HepG2 (cell line): Measurements from ENCODE around the gene SIAH2. TPM values are rescaled to one million over a fixed set of nuclear protein-coding genes. Genes with fewer than 3 reads are reported as not detected.

ENCODE experiments used
- ATM ChIP-seq: fragments of 450-650 bp; IDR thresholded peaks from 2 replicates; pipeline ENCODE4 v1.7.1; 2017; ENCODE audit warnings: mild to moderate bottlenecking, borderline replicate concordance
- FOXA3 ChIP-seq: IDR thresholded peaks from 2 replicates; pipeline ENCODE4 v1.6.1; 2016; ENCODE audit warnings: missing genetic modification reagents, missing compliant biosample characterization
- GABPB1 ChIP-seq: IDR thresholded peaks from 2 replicates; pipeline ENCODE4 v1.6.1; 2016; ENCODE audit warnings: mild to moderate bottlenecking, missing genetic modification reagents, moderate library complexity, missing compliant biosample characterization
- IRF9 ChIP-seq: sonication (generic); formaldehyde crosslinking; IDR thresholded peaks from 2 replicates; pipeline ENCODE4 v1.8.0; 2022; ENCODE audit warnings: missing genetic modification reagents, mild to moderate bottlenecking, borderline replicate concordance
- ISL2 ChIP-seq: sonication (generic); formaldehyde crosslinking; IDR thresholded peaks from 2 replicates; pipeline ENCODE4 v1.5.0; 2020; ENCODE audit warnings: missing genetic modification reagents
- JUND ChIP-seq: sonication (generic); formaldehyde crosslinking; IDR thresholded peaks from 2 replicates; pipeline ENCODE4 v1.8.0; 2022; ENCODE audit warnings: mild to moderate bottlenecking, missing genetic modification reagents
- KIAA2018 ChIP-seq: sonication (generic); formaldehyde crosslinking; IDR thresholded peaks from 2 replicates; pipeline ENCODE4 v1.5.0; 2020; ENCODE audit warnings: mild to moderate bottlenecking, missing genetic modification reagents, borderline replicate concordance
- PREB ChIP-seq: sonication (generic); formaldehyde crosslinking; IDR thresholded peaks from 2 replicates; pipeline ENCODE4 v1.4.0; 2020; ENCODE audit warnings: missing genetic modification reagents
- RFX3 ChIP-seq: IDR thresholded peaks from 2 replicates; pipeline ENCODE4 v1.6.1; 2016; ENCODE audit warnings: missing biosample characterization, missing genetic modification reagents
- SCMH1 ChIP-seq: sonication (generic); formaldehyde crosslinking; IDR thresholded peaks from 2 replicates; pipeline ENCODE4 v1.9.0; 2021; ENCODE audit warnings: missing genetic modification reagents, mild to moderate bottlenecking, borderline replicate concordance
- SP140L ChIP-seq: sonication (generic); formaldehyde crosslinking; IDR thresholded peaks from 2 replicates; pipeline ENCODE4 v1.4.0; 2020; ENCODE audit warnings: missing genetic modification reagents, borderline replicate concordance
- TSC22D2 ChIP-seq: sonication (generic); formaldehyde crosslinking; IDR thresholded peaks from 2 replicates; pipeline ENCODE4 v1.5.1; 2020; ENCODE audit warnings: missing genetic modification reagents, mild to moderate bottlenecking, borderline replicate concordance
- ZBTB33 ChIP-seq: sonication (generic); formaldehyde crosslinking; IDR thresholded peaks from 2 replicates; pipeline ENCODE4 v1.4.0; 2020; ENCODE audit warnings: missing genetic modification reagents
- ZFP1 ChIP-seq: IDR thresholded peaks from 2 replicates; pipeline ENCODE4 v1.6.1; 2016
- ZNF205 ChIP-seq: IDR thresholded peaks from 2 replicates; pipeline ENCODE4 v1.6.1; 2018; ENCODE audit warnings: missing biosample characterization, missing genetic modification reagents
- ZNF225 ChIP-seq: sonication (generic); formaldehyde crosslinking; IDR thresholded peaks from 2 replicates; pipeline ENCODE4 v1.4.0; 2020; ENCODE audit warnings: mild to moderate bottlenecking, missing genetic modification reagents
- ZNF550 ChIP-seq: sonication (generic); formaldehyde crosslinking; IDR thresholded peaks from 2 replicates; pipeline ENCODE4 v1.4.0; 2020; ENCODE audit warnings: mild to moderate bottlenecking, missing genetic modification reagents, borderline replicate concordance
- ZNF652 ChIP-seq: IDR thresholded peaks from 2 replicates; pipeline ENCODE4 v1.6.1; 2016; ENCODE audit warnings: low read depth, borderline replicate concordance
- ZNF709 ChIP-seq: sonication (generic); formaldehyde crosslinking; IDR thresholded peaks from 2 replicates; pipeline ENCODE4 v1.5.0; 2020; ENCODE audit warnings: mild to moderate bottlenecking, missing genetic modification reagents
- ZNF792 ChIP-seq: IDR thresholded peaks from 2 replicates; pipeline ENCODE4 v1.6.1; 2016
- polyA plus RNA-seq, 8 experiments: library from polyadenylated mRNA; depleted of rRNA in 3 of 8; stranded (reverse) in 7 of 8; unstranded in 1 of 8; fragments of >200 nt; fragmentation: Illumina TruSeq in 4 of 8; extraction: Trizol in 4 of 8; gene quantifications; 2 replicates each; pipeline versions ENCODE4 v1.2.1 to v1.2.3, GENCODE V29; 2011 to 2016; ENCODE audit warnings: low read depth in 4 of 8, missing spikeins in 1 of 8, mixed read lengths in 1 of 8; ENCODE audit not compliant: insufficient read depth in 1 of 8
- total RNA-seq, 5 experiments: library from RNA; depleted of rRNA; stranded (reverse); fragments of >200 nt; fragmentation: Illumina TruSeq; extraction: Trizol; gene quantifications; 2 replicates each; pipeline ENCODE4 v1.2.3, GENCODE V29; 2016; ENCODE audit warnings: low read depth in 1 of 5

Gene SIAH2
- total and polyA plus RNA-seq, 2 of the 13 experiments (the other 11 are each of a cell fraction or from before 2014, with no cell fraction given): 71.8 to 117 TPM

- TF ChIP-seq ZNF709 (CRISPR knock-in tag) (no peak), PREB (no peak), ZBTB33 (CRISPR knock-in tag) (peak; percentile 4; the same call in 1 of the 2 replicates), IRF9 (CRISPR knock-in tag) (peak; percentile 53; the same call in 1 of the 2 replicates), SCMH1 (no peak), ZNF652 (CRISPR knock-in tag) (no peak), FOXA3 (CRISPR knock-in tag) (no peak), ZNF225 (0 out of 2 replicates have a peak, but pooled peaks have one; percentile 14), TSC22D2 (CRISPR knock-in tag) (no peak), SP140L (CRISPR knock-in tag) (no peak), GABPB1 (CRISPR knock-in tag) (peak; percentile 12; the same call in 1 of the 2 replicates), ZFP1 (CRISPR knock-in tag) (no peak), ZNF550 (CRISPR knock-in tag) (0 out of 2 replicates have a peak, but pooled peaks have one; percentile 13), ZNF792 (CRISPR knock-in tag) (no peak), ISL2 (no peak), ATM (no peak), ZNF205 (CRISPR knock-in tag) (no peak), JUND (CRISPR knock-in tag) (0 out of 2 replicates have a peak, but pooled peaks have one; percentile 24), KIAA2018 (no peak), RFX3 (no peak)
Observed at GRCh38 chr3:150703299-150703755, 59.6 kb downstream of the SIAH2 start (continued).
